ENCODE measurements around the gene KRT6A. TPM values are rescaled to one million over a fixed set of nuclear protein-coding genes. Genes with fewer than 3 reads are reported as not detected.

Gene KRT6A
- total and polyA plus RNA-seq, 2 of the 8 experiments (the other 6 are each of a cell fraction or from before 2014, with no cell fraction given): 0.11 TPM; not detected in 1

DNA sequence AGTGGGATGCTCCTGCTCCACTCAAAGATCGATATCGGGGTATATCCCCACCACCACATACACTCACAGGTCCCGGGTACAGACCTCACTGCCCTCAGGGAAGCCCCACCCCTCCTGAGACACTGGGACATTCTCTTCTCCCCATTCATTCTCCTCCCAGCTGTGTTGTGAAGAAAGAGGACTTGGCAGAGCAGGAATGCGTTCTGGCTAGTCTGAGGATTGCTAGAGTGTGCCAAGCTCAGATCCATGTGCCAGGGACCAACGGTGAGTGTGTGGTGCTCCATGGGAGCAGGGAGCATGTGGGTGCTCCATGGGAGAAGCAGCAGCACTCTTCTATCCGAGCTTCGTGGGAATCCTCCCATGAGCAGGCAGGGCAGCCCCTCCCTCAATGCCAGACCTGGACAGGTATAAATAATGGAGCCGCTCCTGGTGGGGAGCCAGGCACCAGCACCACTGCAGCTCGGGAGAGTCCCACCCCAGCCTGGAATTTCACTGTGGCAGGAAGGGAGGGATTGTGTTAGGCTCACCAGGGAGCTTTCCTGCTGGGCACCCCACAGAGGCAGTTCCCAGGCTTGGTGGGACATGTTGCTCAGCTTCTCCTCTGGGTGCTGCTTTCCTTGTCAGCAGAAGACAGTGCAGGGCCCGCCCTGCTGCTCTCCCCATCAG lies 29.4 kb upstream of the KRT6A start:
- Histone ChIP-seq H2BK12ac (ENCODE audit: low read depth, low read length) (no peak overlapping the region), H3K18ac (ENCODE audit: extremely low read depth, low read length) (no peak overlapping the region), H3K79me1 (ENCODE audit: low read depth, low read length) (no peaks in the 10 kb centered on the region), H3K27ac (ENCODE audit: low read depth, low read length) (no peak overlapping the region), H3K23me2 (ENCODE audit: low read depth, low read length) (no peaks in the 10 kb centered on the region), H4K20me1 (replicated peaks in 1 of 2; ENCODE audit: control insufficient read depth in 1 of 2, insufficient read depth in 2 of 2, low read length in 2 of 2) (no peaks in the 10 kb centered on the region), H2BK15ac (ENCODE audit: low read length) (no peak overlapping the region), H2AK5ac (ENCODE audit: low read depth, low read length) (no peak overlapping the region), H2BK5ac (ENCODE audit: low read depth, low read length) (no peak overlapping the region), H3K56ac (replicated peaks; ENCODE audit: insufficient read length, low read depth, low read length) (no peak overlapping the region), H3K4ac (replicated peaks; ENCODE audit: insufficient read length, low read depth, low read length) (no peak overlapping the region), H3K9ac (replicated peaks in 1 of 4; ENCODE audit: extremely low read depth in 1 of 4, low read depth in 3 of 4, low read length in 3 of 4) (no peak overlapping the region), H3K27me3 (replicated peaks in 1 of 4; ENCODE audit: control insufficient read depth in 3 of 4, extremely low read depth in 1 of 4, insufficient read depth in 3 of 4, low read length in 3 of 4) (no peaks in the 10 kb centered on the region; a peak in 1 of 7 replicates), H4K91ac (replicated peaks; ENCODE audit: insufficient read length, low read length) (no peak overlapping the region), H4K5ac (ENCODE audit: insufficient read length, low read depth, low read length) (no peak overlapping the region), H3K9me3 (ENCODE audit: insufficient read depth in 2 of 2, low read depth in 1 of 2, low read length in 1 of 2) (no peaks in the 10 kb centered on the region; a peak in 1 of 4 replicates), H4K8ac (ENCODE audit: extremely low read depth, insufficient read depth, low read length) (no peak overlapping the region), H2AFZ (ENCODE audit: low read length) (no peak overlapping the region), H3K79me2 (ENCODE audit: control insufficient read depth in 1 of 2, insufficient read depth in 2 of 2, low read length in 2 of 2) (no peaks in the 10 kb centered on the region), H3K36me3 (ENCODE audit: control insufficient read depth in 2 of 4, insufficient read depth in 4 of 4, low read length in 3 of 4) (no peaks in the 10 kb centered on the region), H3K4me2 (ENCODE audit: insufficient read depth in 1 of 2, low read depth in 2 of 2, low read length in 2 of 2) (no peak overlapping the region), H2BK120ac (replicated peaks; ENCODE audit: low read depth, low read length) (no peak overlapping the region), H3K4me3 (ENCODE audit: extremely low read depth in 1 of 4, insufficient read depth in 2 of 4, low read depth in 3 of 4, low read length in 4 of 4) (no peak overlapping the region), H3K4me1 (replicated peaks in 1 of 4; ENCODE audit: control insufficient read depth in 3 of 4, insufficient read depth in 4 of 4, low read length in 3 of 4) (peaks cover 0 to 1% (median 0%) of the 10 kb centered on the region in 4 experiments; a peak in 1 of 7 replicates), H3K14ac (ENCODE audit: insufficient read length) (no peak overlapping the region), H3K23ac (ENCODE audit: insufficient read length) (no peak overlapping the region), H2BK20ac (ENCODE audit: low read length) (no peak overlapping the region)
- peak in 1 of 2 experiments; percentile 27 for DNase-seq (ENCODE audit: low read depth in 1 of 2, low spot score in 2 of 2)
- TF ChIP-seq, protein P1, sequence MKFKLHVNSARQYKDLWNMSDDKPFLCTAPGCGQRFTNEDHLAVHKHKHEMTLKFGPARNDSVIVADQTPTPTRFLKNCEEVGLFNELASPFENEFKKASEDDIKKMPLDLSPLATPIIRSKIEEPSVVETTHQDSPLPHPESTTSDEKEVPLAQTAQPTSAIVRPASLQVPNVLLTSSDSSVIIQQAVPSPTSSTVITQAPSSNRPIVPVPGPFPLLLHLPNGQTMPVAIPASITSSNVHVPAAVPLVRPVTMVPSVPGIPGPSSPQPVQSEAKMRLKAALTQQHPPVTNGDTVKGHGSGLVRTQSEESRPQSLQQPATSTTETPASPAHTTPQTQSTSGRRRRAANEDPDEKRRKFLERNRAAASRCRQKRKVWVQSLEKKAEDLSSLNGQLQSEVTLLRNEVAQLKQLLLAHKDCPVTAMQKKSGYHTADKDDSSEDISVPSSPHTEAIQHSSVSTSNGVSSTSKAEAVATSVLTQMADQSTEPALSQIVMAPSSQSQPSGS (IDR thresholded peaks at IDR 0.05; ENCODE audit: low read length): no peak
- no peak for TF ChIP-seq CHD2 (IDR thresholded peaks at IDR 0.05; ENCODE audit: low read length)
- no peak for FAIRE-seq
- WGBS, 2 experiments (ENCODE audit: extremely low coverage in 1 of 2, insufficient coverage in 1 of 2, insufficient read length in 1 of 2, insufficient replicate concordance in 2 of 2, low coverage in 1 of 2, low lambda C conversion rate in 2 of 2, missing lambda C conversion rate in 1 of 2): 92% methylated on average over 10 of the region's 10 CpGs; no CpG with 5 or more reads in 1 of the 2 experiments
- POLR2A ChIA-PET (ENCODE audit: partially characterized antibody): interaction anchor here (0.6 kb wide), 1 partner anchor 149 kb away, joined by 3 read pairs; no protein-coding TSS in a partner anchor
- CTCF ChIA-PET (ENCODE audit: partially characterized antibody): interaction anchor here (1.0 to 4.0 kb wide), 9 partner anchors 8 to 375 kb away, joined by 3 to 27 read pairs (median 5); no protein-coding TSS in a partner anchor
